ENCODE measurements around the gene TTC39C. TPM values are rescaled to one million over a fixed set of nuclear protein-coding genes. Genes with fewer than 3 reads are reported as not detected.
A peak's percentile ranks its signal among the peaks of the same experiment; 100 is the strongest.
"Not testable (repeated sequence)": the region's sequence is repeated elsewhere in the genome, so short reads cannot be mapped to it uniquely, and the experiment has no call there.

The TTC39C gene
- total and polyA plus RNA-seq, 3 experiments from 2014 or later: 57.4 to 80.2 (median 59.5) TPM

DNA sequence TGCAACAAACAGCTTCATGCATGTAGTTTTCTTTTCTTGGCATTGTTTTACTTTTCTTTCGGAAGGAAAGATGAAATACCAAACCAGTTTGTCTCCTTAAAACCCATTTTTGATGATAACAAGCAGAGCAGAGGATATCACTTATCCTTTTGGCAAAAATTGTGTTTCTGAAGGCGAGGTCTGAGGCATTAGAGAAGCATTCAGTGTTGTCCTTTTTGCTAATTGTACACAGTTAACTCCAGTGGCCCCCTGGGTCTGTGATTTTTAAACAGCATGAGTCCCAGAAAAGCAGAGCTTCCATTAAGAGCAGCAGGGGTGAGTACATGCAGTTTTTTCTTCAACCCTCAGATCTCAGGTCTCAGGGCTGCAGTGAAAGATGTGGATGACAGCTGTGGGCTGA, 41.3 kb downstream of the TTC39C start:
- Mint-ChIP-seq H3K36me3 (peaks cover 0 to 46% (median 7%) of the 10 kb centered on the region in 3 donors), H3K27me3 (no peaks in the 10 kb centered on the region), H3K27ac (peak overlapping the region in 7 of 8 donors; percentile 28 to 84 (median 67)), H3K9me3 (no peaks in the 10 kb centered on the region), H3K4me3 (peak overlapping the region in 5 of 7 donors; percentile 27 to 62 (median 51)), H3K4me1 (peaks cover 81 to 95% (median 85%) of the 10 kb centered on the region in 3 donors)
- Histone ChIP-seq H3K4me3 (ENCODE audit: low read length) (no peak overlapping the region), H3K27me3 (ENCODE audit: insufficient read depth, low read length, poor library complexity, severe bottlenecking) (no peaks in the 10 kb centered on the region), H3K36me3 (ENCODE audit: insufficient read depth, low read length) (no peaks in the 10 kb centered on the region), H3K9me3 (ENCODE audit: low read length) (no peaks in the 10 kb centered on the region), H3K27ac (ENCODE audit: low read depth, low read length) (no peak overlapping the region), H3K4me1 (ENCODE audit: insufficient read depth, low read length) (peaks cover 60% of the 10 kb centered on the region)
- ChIA-PET CTCF (interaction anchor here (1.3 to 1.6 kb wide), 2 partner anchors 9 to 27 kb away, joined by 3 to 4 read pairs; no protein-coding TSS in a partner anchor), POLR2A (interaction anchor here (1.0 kb wide), 1 partner anchor 20 kb away, joined by 3 read pairs; no protein-coding TSS in a partner anchor)
- DNase-seq: no peak

DNA sequence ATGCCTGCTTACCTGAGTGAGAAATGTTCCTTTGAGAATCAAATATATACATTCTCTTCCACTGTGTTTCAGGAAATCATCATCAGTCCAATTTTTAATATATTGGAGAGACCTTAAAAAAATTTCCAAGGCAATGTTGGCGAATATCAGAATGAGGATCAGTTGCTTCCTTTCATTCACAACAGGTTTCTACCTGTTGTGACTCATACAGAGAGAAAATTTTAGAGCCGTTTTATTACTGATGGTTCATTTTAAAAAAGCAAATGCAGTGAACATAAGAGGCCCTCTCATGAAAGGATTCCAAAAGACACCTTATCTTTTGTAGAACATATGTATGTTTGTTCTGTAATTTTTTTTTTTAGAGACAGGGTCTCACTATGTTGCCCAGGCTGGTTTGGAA, 42.0 kb downstream of the TTC39C start:
- Histone ChIP-seq H3K9me3 (ENCODE audit: low read length) (no peaks in the 10 kb centered on the region), H3K27me3 (ENCODE audit: insufficient read depth, low read length, poor library complexity, severe bottlenecking) (no peaks in the 10 kb centered on the region), H3K4me1 (ENCODE audit: insufficient read depth, low read length) (peaks cover 53% of the 10 kb centered on the region), H3K4me3 (ENCODE audit: low read length) (no peak overlapping the region), H3K27ac (ENCODE audit: low read depth, low read length) (no peak overlapping the region), H3K36me3 (ENCODE audit: insufficient read depth, low read length) (no peaks in the 10 kb centered on the region)
- DNase-seq: no peak
- no peaks in the 10 kb centered on the region for H3K9me3 Mint-ChIP-seq
- H3K27ac Mint-ChIP-seq: peak overlapping the region in 7 of 8 donors; percentile 41 to 78 (median 66)
- H3K4me1 Mint-ChIP-seq: peaks cover 77 to 95% (median 84%) of the 10 kb centered on the region in 3 donors
- H3K36me3 Mint-ChIP-seq: peaks cover 0 to 44% (median 7%) of the 10 kb centered on the region in 3 donors
- H3K4me3 Mint-ChIP-seq: peak overlapping the region in 5 of 7 donors; percentile 23 to 62 (median 41)
- no peaks in the 10 kb centered on the region for H3K27me3 Mint-ChIP-seq
- ChIA-PET POLR2A (no interaction called here), CTCF (interaction anchor here (1.3 kb wide), 1 partner anchor 28 kb away, joined by 4 read pairs; no protein-coding TSS in a partner anchor)

DNA sequence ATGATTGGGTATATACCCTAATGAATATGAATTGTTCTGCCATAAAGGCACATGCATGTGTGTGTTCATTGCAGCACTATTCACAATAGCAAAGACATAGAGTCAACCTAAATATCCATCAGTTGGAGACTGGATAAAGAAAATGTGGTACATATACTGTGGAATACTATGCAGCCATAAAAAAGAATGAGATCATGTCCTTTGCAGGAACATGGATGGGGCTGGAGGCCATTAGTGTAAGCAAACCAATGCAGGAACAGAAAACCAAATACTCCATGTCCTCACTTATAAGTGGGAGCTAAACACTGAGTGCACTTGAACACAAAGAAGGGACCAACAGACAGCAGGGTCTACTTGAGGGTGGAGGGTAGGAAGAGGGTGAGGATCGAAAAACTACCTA, 43.2 kb downstream of the TTC39C start:
- H3K4me1 Mint-ChIP-seq: peaks cover 78 to 95% (median 83%) of the 10 kb centered on the region in 3 donors

DNA sequence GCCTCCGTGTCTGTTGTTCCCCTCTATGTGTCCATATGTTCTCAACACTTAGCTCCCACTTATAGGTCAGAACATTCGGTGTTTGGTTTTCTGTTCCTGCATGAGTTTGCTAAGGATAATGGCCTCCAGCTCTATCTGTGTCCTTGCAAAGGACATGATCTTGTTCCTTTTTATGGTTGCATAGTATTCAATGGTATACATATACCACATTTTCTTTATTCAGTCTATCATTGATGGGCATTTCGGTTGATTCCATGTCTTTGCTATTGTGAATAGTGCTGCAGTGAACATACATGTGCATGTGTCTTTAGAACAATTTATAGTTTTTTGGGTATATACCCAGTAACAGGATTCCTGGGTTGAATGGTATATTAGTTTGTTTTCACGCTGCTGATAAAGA, 44.8 kb downstream of the TTC39C start:
- peak overlapping the region in 1 of 7 donors; percentile 55 for H3K4me3 Mint-ChIP-seq
- H3K4me1 Mint-ChIP-seq: peaks cover 76 to 95% (median 83%) of the 10 kb centered on the region in 3 donors
- H3K27me3 Mint-ChIP-seq; H3K4me3 ChIP-seq (ENCODE audit: low read length); H3K27me3 ChIP-seq (ENCODE audit: insufficient read depth, low read length, poor library complexity, severe bottlenecking); H3K36me3 ChIP-seq (ENCODE audit: insufficient read depth, low read length); POLR2A ChIA-PET; H3K27ac ChIP-seq (ENCODE audit: low read depth, low read length); DNase-seq; H3K9me3 Mint-ChIP-seq; H3K9me3 ChIP-seq (ENCODE audit: low read length): not testable (repeated sequence)
- peak overlapping the region in 7 of 8 donors; percentile 7 to 95 (median 53) for H3K27ac Mint-ChIP-seq
- H3K36me3 Mint-ChIP-seq: peaks cover 0 to 33% (median 7%) of the 10 kb centered on the region in 3 donors
- H3K4me1 ChIP-seq (ENCODE audit: insufficient read depth, low read length): peaks cover 43% of the 10 kb centered on the region
- CTCF ChIA-PET: interaction anchor here (1.0 kb wide), 1 partner anchor 542 kb away, joined by 3 read pairs; no protein-coding TSS in a partner anchor

More for the DNA sequence above, 43.2 kb downstream of the TTC39C start:
- Histone ChIP-seq H3K4me1 (ENCODE audit: insufficient read depth, low read length) (peaks cover 51% of the 10 kb centered on the region), H3K9me3 (ENCODE audit: low read length) (no peaks in the 10 kb centered on the region), H3K27me3 (ENCODE audit: insufficient read depth, low read length, poor library complexity, severe bottlenecking) (no peaks in the 10 kb centered on the region), H3K27ac (ENCODE audit: low read depth, low read length) (no peak overlapping the region), H3K36me3 (ENCODE audit: insufficient read depth, low read length) (no peaks in the 10 kb centered on the region), H3K4me3 (ENCODE audit: low read length) (no peak overlapping the region)
- Mint-ChIP-seq H3K4me3 (no peak overlapping the region), H3K27me3 (no peaks in the 10 kb centered on the region), H3K36me3 (peaks cover 0 to 36% (median 7%) of the 10 kb centered on the region in 3 donors), H3K27ac (peak overlapping the region in 4 of 8 donors; percentile 2 to 52 (median 25)), H3K9me3 (no peaks in the 10 kb centered on the region)
- DNase-seq: no peak
- ChIA-PET POLR2A (no interaction called here), CTCF (no interaction called here)

DNA sequence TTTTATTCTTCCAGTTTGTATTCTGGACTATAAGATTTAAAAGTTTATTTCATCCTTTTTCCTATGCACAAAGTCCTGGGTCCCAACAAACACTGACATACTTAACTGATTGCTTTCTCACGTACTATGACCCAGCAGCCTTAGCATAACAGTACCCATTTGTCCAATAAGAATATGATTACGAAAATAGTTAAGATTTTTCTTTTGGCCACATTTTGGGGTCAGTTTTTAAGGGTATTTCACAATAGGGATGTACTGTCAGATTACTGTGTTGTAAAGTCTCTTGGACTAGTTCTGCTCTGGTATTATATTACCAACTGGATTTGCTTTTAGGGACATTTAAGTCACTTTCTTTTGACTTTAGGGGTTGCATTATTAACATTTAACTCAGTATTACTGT, 46.1 kb downstream of the TTC39C start:
- H3K4me1 ChIP-seq (ENCODE audit: insufficient read depth, low read length): peaks cover 32% of the 10 kb centered on the region
- no peaks in the 10 kb centered on the region for H3K9me3 Mint-ChIP-seq
- CTCF ChIA-PET: interaction anchor here (0.7 kb wide), 1 partner anchor 43 kb away, joined by 3 read pairs; no protein-coding TSS in a partner anchor
- H3K36me3 ChIP-seq (ENCODE audit: insufficient read depth, low read length): no peaks in the 10 kb centered on the region
- peaks cover 73 to 95% (median 83%) of the 10 kb centered on the region in 3 donors for H3K4me1 Mint-ChIP-seq
- H3K27me3 ChIP-seq (ENCODE audit: insufficient read depth, low read length, poor library complexity, severe bottlenecking): no peaks in the 10 kb centered on the region
- POLR2A ChIA-PET: no interaction called here
- H3K4me3 Mint-ChIP-seq: no peak overlapping the region
- H3K27ac Mint-ChIP-seq: peak overlapping the region in 1 of 8 donors; percentile 11
- no peaks in the 10 kb centered on the region for H3K27me3 Mint-ChIP-seq
- no peak overlapping the region for H3K27ac ChIP-seq (ENCODE audit: low read depth, low read length)
- DNase-seq: no peak
- H3K4me3 ChIP-seq (ENCODE audit: low read length): no peak overlapping the region
- H3K36me3 Mint-ChIP-seq: peaks cover 0 to 44% (median 8%) of the 10 kb centered on the region in 3 donors
- no peaks in the 10 kb centered on the region for H3K9me3 ChIP-seq (ENCODE audit: low read length)

DNA sequence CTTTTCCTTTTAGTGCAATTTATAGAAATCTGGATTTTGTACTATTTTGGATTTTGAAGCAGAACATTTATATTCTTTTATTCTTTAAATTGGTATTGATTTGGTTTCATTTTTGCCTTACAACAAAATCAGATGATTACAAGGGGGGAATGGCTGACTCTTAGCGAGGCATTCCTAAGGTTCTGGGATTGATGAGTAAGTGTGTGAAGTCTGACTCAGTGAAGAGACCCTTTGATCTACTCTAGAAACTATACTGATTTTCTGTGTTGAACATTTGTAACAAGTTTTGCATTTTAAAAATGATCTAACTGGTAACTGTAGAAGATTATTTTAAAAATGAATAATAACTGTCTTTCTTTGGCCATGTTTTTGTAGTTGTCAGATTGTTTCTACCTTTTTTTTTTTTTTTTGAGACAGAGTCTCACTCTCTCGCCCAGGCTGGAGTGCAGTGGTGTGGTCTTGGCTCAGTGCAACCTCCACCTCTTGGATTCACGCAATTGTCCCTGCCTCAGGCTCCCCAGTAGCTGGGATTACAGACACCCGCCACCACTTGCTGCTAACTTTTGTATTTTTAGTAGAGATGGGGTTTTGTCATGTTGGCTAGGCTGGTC, 48.7 kb downstream of the TTC39C start:
- Histone ChIP-seq H3K27me3 (ENCODE audit: insufficient read depth, low read length, poor library complexity, severe bottlenecking) (no peaks in the 10 kb centered on the region), H3K4me3 (ENCODE audit: low read length) (no peak overlapping the region), H3K36me3 (ENCODE audit: insufficient read depth, low read length) (no peaks in the 10 kb centered on the region), H3K27ac (ENCODE audit: low read depth, low read length) (no peak overlapping the region), H3K4me1 (ENCODE audit: insufficient read depth, low read length) (peaks cover 24% of the 10 kb centered on the region), H3K9me3 (ENCODE audit: low read length) (no peaks in the 10 kb centered on the region)
- ChIA-PET POLR2A (no interaction called here), CTCF (no interaction called here)
- no peak for DNase-seq
- peak overlapping the region; percentile 8 to 89 (median 54) for H3K27ac Mint-ChIP-seq
- H3K36me3 Mint-ChIP-seq: peaks cover 0 to 56% (median 12%) of the 10 kb centered on the region in 3 donors
- H3K9me3 Mint-ChIP-seq: no peaks in the 10 kb centered on the region
- peak overlapping the region in 2 of 7 donors; percentile 27 to 32 for H3K4me3 Mint-ChIP-seq
- peaks cover 72 to 93% (median 79%) of the 10 kb centered on the region in 3 donors for H3K4me1 Mint-ChIP-seq
- no peaks in the 10 kb centered on the region for H3K27me3 Mint-ChIP-seq

DNA sequence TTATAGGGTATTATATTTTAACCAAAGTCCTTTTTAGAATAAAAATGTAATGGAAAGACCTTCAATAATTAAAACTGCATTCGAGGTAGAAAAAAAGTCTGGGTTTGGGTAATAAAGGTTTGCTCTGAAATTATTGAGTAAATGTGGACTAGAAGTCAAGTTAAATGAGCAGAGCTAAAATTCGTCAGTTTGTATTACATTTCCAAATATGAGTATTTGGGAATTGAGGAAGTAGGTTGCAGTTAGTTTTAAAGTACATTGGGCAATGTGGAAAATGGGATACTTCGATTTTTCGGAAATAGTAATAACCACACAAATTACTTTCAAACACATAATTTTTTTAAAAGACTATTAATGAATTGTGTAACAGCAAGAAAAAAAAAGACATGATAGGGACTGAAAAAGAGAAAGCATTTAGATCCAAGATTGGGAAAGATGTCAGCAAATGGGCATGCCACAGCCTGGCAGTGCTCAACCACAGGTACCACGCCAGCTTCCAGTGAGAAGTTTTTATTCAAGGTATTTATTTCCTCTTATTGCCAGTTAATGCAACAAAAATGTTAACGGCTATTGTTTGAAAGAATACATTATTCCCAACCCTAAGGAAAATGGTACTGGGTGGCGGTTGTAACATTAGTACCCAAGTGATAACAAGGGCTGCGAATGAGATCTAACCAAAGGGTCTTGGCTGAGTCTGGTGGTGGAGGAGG, 50.0 kb downstream of the TTC39C start:
- Histone ChIP-seq H3K4me1 (ENCODE audit: insufficient read depth, low read length) (peaks cover 20% of the 10 kb centered on the region), H3K27me3 (ENCODE audit: insufficient read depth, low read length, poor library complexity, severe bottlenecking) (no peaks in the 10 kb centered on the region), H3K9me3 (ENCODE audit: low read length) (no peaks in the 10 kb centered on the region), H3K36me3 (ENCODE audit: insufficient read depth, low read length) (peaks cover 6% of the 10 kb centered on the region), H3K27ac (ENCODE audit: low read depth, low read length) (no peak overlapping the region), H3K4me3 (ENCODE audit: low read length) (no peak overlapping the region)
- ChIA-PET CTCF (interaction anchor here (0.9 kb wide), 1 partner anchor 10 kb away, joined by 3 read pairs; no protein-coding TSS in a partner anchor), POLR2A (no interaction called here)
- DNase-seq: no peak
- H3K36me3 Mint-ChIP-seq: peaks cover 0 to 64% (median 14%) of the 10 kb centered on the region in 3 donors
- H3K9me3 Mint-ChIP-seq: no peaks in the 10 kb centered on the region
- H3K27me3 Mint-ChIP-seq: no peaks in the 10 kb centered on the region
- peaks cover 68 to 95% (median 86%) of the 10 kb centered on the region in 3 donors for H3K4me1 Mint-ChIP-seq
- no peak overlapping the region for H3K4me3 Mint-ChIP-seq
- H3K27ac Mint-ChIP-seq: peak overlapping the region in 7 of 8 donors; percentile 32 to 90 (median 68)

DNA sequence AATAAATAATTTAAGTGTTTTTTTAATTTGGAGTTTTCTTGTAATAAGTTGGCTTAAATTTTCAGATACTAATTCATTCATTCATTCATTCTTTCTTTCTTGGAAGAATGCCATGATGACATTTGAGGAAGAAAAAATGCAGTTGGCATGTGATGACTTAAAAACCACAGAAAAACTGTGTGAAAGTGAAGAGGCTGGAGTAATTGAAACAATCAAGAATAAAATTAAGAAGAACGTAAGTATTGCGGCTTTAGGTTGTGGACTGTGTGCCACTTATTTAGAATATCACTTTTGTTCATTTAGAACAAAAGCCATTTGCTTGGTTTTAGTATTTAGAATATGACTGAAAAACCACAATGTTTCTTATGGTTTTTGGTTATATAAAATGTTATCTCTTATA, 51.4 kb downstream of the TTC39C start:
- peaks cover 18% of the 10 kb centered on the region for H3K4me1 ChIP-seq (ENCODE audit: insufficient read depth, low read length)
- H3K27ac ChIP-seq (ENCODE audit: low read depth, low read length): no peak overlapping the region
- Mint-ChIP-seq H3K27me3 (no peaks in the 10 kb centered on the region), H3K36me3 (peaks cover 3 to 67% (median 18%) of the 10 kb centered on the region in 3 donors), H3K27ac (peak overlapping the region in 4 of 8 donors; percentile 0 to 84 (median 56)), H3K4me1 (peaks cover 60 to 89% (median 85%) of the 10 kb centered on the region in 3 donors), H3K4me3 (no peak overlapping the region), H3K9me3 (no peaks in the 10 kb centered on the region)
- H3K4me3 ChIP-seq (ENCODE audit: low read length): no peak overlapping the region
- H3K36me3 ChIP-seq (ENCODE audit: insufficient read depth, low read length): peaks cover 6% of the 10 kb centered on the region
- ChIA-PET POLR2A (no interaction called here), CTCF (interaction anchor here (0.9 kb wide), 1 partner anchor 11 kb away, joined by 3 read pairs; no protein-coding TSS in a partner anchor)
- no peak for DNase-seq
- H3K9me3 ChIP-seq (ENCODE audit: low read length): no peaks in the 10 kb centered on the region
- no peaks in the 10 kb centered on the region for H3K27me3 ChIP-seq (ENCODE audit: insufficient read depth, low read length, poor library complexity, severe bottlenecking)
